Measurements from ENCODE around the gene H2BK1. TPM values are rescaled to one million over a fixed set of nuclear protein-coding genes. Genes with fewer than 3 reads are reported as not detected.

H2BK1 gene
- total RNA-seq, 2 experiments from 2014 or later: not detected

DNA sequence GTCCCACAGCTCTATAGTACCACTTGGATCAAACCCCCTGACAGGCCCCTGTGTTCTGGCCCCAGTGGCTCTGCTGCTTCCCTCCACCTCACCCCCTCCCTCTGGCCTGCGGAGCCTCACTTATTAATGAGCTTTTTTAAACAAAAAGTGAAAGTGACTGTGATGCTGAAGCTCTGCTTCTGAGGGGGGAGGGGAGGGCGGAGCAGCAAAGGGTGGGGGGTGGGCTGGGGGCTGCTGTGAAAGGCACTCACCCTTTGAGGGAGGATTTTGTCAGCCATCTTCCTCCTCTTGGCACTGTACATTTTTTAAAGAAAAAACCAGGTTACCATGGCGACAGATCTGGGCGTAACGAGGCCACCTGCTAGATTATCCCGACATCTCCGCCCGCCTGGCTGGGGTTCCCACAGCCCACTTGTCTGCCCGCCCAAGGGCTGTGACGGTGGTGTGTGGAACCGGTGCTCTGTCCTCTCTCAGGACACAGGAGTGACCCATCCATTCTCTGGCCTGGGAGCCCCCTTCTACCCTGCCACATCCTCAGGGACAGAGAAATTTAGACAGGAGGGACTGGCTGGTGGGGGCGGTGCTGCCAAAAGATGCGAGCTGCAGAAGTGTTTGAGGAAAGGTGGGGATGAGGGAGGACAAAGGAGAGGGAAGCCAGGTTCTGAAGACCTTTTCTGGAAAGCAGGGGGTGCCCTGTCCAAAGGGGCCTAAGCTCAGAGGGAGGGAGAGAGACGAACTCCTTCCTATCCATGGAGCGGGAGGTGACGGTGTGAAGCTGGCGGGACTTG is 33.3 kb upstream of the H2BK1 start:
- H3K36me3 Mint-ChIP-seq (ENCODE audit: low read depth): peaks cover 6% of the 10 kb centered on the region
- ChIA-PET CTCF (interaction anchor here (0.6 to 3.6 kb wide), 50 partner anchors 9 to 281 kb away, joined by 3 to 68 read pairs (median 4); partner anchors contain the start of genes ABCF2, CHPF2, GBX1 and NUB1), POLR2A (interaction anchor here (1.0 to 2.9 kb wide), 4 partner anchors 10 to 24 kb away, joined by 3 to 23 read pairs (median 6); partner anchors contain the start of genes ABCF2 and CHPF2)
- peak overlapping the region; percentile 77 for H3K27ac Mint-ChIP-seq
- intact Hi-C loops (cut with micrococcal nuclease): loop anchor here (5.0 kb wide), 1 partner anchor 64 kb away; no protein-coding TSS in a partner anchor
- TF ChIP-seq, protein P1, sequence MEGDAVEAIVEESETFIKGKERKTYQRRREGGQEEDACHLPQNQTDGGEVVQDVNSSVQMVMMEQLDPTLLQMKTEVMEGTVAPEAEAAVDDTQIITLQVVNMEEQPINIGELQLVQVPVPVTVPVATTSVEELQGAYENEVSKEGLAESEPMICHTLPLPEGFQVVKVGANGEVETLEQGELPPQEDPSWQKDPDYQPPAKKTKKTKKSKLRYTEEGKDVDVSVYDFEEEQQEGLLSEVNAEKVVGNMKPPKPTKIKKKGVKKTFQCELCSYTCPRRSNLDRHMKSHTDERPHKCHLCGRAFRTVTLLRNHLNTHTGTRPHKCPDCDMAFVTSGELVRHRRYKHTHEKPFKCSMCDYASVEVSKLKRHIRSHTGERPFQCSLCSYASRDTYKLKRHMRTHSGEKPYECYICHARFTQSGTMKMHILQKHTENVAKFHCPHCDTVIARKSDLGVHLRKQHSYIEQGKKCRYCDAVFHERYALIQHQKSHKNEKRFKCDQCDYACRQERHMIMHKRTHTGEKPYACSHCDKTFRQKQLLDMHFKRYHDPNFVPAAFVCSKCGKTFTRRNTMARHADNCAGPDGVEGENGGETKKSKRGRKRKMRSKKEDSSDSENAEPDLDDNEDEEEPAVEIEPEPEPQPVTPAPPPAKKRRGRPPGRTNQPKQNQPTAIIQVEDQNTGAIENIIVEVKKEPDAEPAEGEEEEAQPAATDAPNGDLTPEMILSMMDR (IDR thresholded peaks at IDR 0.05): no peak
- no peaks in the 10 kb centered on the region for H3K9me3 Mint-ChIP-seq
- DNase-seq (peak; percentile 59), ATAC-seq (peak; percentile 38)
- peaks cover 34% of the 10 kb centered on the region for H3K4me1 Mint-ChIP-seq (ENCODE audit: low read depth)
- peak overlapping the region; percentile 59 for H3K4me3 Mint-ChIP-seq
- H3K27me3 Mint-ChIP-seq: peaks cover 18% of the 10 kb centered on the region

DNA sequence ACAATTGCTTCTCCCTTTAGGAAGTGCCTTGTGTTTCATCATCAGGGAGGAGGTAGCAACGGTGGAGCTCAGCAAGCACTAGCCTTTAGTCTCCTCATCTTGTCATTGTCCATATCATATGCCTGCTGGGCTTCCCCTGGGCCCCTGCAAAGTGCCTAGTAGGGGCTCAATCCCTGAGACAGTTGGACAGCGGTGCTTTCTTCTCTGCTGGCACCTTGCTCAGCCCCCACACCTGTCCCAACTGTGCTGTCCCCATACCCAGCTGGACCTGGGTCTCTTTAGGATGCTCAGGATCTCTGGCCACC is 32.7 kb upstream of the H2BK1 start:
- TF ChIP-seq, protein P1 (IDR thresholded peaks at IDR 0.05): no peak
- peaks cover 31% of the 10 kb centered on the region for H3K4me1 Mint-ChIP-seq (ENCODE audit: low read depth)
- CTCF ChIA-PET: interaction anchor here (1.1 to 3.6 kb wide), 13 partner anchors 10 to 123 kb away, joined by 3 to 68 read pairs (median 7); partner anchors contain the start of genes ABCF2, CHPF2 and GBX1
- peak overlapping the region; percentile 77 for H3K27ac Mint-ChIP-seq
- DNase-seq (no peak), ATAC-seq (no peak)
- peaks cover 6% of the 10 kb centered on the region for H3K36me3 Mint-ChIP-seq (ENCODE audit: low read depth)
- H3K4me3 Mint-ChIP-seq: peak overlapping the region; percentile 59
- no peaks in the 10 kb centered on the region for H3K9me3 Mint-ChIP-seq
- H3K27me3 Mint-ChIP-seq: peaks cover 15% of the 10 kb centered on the region
- POLR2A ChIA-PET: interaction anchor here (1.0 to 2.9 kb wide), 3 partner anchors 10 to 24 kb away, joined by 3 to 23 read pairs (median 8); partner anchors contain the start of genes ABCF2 and CHPF2
- intact Hi-C loops (cut with micrococcal nuclease): loop anchor here (5.0 kb wide), 1 partner anchor 64 kb away; no protein-coding TSS in a partner anchor

DNA sequence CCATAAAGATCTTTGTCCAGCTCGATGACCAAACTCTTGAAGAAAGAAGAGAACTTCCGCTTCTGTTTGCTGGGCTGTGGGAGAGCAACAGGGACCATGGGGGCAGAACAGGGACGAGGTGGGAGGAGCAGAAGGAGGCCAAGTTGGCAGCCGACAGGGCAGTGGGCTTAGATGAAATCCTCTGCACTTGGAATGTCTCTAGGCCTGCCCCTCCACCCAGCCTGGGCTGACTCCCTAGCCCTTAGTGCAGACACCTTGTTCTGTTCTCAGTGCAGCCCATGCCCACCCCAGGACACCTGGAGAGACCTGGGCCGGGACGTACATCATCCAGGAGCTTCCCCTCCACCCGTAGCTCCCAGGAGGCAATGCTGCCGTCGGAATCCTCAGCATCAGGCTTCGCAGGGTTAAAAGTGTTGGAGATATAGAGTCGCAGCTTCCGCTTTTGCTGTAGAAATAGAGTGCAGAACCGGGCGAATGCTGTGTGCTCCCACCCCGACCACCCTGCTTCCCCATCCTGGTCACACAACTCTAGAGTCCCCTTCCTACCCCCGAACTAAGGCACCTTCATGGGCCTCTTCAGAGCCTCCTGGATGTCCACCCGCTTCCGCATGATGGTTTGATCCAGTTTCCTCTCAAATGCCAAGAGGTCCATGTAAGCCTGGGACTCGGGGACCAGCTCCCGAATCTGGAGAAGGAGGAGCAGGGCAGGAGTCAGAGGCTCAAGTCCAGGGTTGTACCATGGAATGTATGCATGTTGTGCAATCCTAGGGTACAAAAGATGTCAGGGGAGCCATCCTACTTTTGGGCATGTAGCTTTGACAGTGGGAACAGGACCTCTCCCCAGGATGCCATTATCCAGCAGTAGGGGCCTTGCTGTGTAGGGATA is 32.1 kb upstream of the H2BK1 start:
- CTCF ChIA-PET: interaction anchor here (1.1 to 3.6 kb wide), 12 partner anchors 9 to 119 kb away, joined by 3 to 68 read pairs (median 7); partner anchors contain the start of genes ABCF2, CHPF2 and GBX1
- TF ChIP-seq, protein P1 (IDR thresholded peaks at IDR 0.05): no peak
- POLR2A ChIA-PET: interaction anchor here (0.8 to 2.9 kb wide), 4 partner anchors 8 to 29 kb away, joined by 3 to 23 read pairs (median 6); partner anchors contain the start of genes ABCF2 and CHPF2
- Mint-ChIP-seq H3K27ac (no peak overlapping the region), H3K27me3 (peaks cover 9% of the 10 kb centered on the region), H3K9me3 (no peaks in the 10 kb centered on the region), H3K4me1 (ENCODE audit: low read depth) (peaks cover 27% of the 10 kb centered on the region), H3K4me3 (no peak overlapping the region), H3K36me3 (ENCODE audit: low read depth) (peaks cover 6% of the 10 kb centered on the region)
- ATAC-seq (no peak), DNase-seq (no peak)
- intact Hi-C loops (cut with micrococcal nuclease): loop anchor here (5.0 kb wide), 1 partner anchor 65 kb away; no protein-coding TSS in a partner anchor

DNA sequence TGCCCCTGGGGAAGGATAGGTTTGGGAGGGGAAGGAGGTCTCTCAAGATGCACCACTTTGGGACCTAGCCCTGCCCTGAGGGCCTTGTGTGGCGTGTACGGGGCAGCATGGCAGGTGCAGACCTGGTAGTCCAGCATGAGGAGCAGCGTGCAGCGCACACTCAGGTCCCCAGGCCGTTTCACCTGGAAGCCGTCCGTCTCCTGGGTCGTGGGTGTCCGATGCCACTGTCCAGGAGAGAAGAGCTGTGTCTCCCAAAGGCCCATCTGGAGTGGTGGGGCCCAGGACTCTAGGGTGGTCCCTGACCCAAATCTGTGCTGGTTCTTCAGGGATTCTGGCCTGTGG is 31.4 kb upstream of the H2BK1 start:
- no peak overlapping the region for H3K27ac Mint-ChIP-seq
- ChIA-PET CTCF (interaction anchor here (1.1 to 3.6 kb wide), 4 partner anchors 8 to 118 kb away, joined by 3 to 68 read pairs (median 6); partner anchors contain the start of genes ABCF2 and CHPF2), POLR2A (interaction anchor here (0.8 to 2.9 kb wide), 3 partner anchors 8 to 30 kb away, joined by 3 to 23 read pairs (median 3); partner anchors contain the start of gene CHPF2)
- no peaks in the 10 kb centered on the region for H3K9me3 Mint-ChIP-seq
- peaks cover 9% of the 10 kb centered on the region for H3K36me3 Mint-ChIP-seq (ENCODE audit: low read depth)
- intact Hi-C loops (cut with micrococcal nuclease): loop anchor here (5.0 kb wide), 1 partner anchor 66 kb away; no protein-coding TSS in a partner anchor
- ATAC-seq (no peak), DNase-seq (no peak)
- H3K4me1 Mint-ChIP-seq (ENCODE audit: low read depth): peaks cover 27% of the 10 kb centered on the region
- H3K27me3 Mint-ChIP-seq: peaks cover 5% of the 10 kb centered on the region
- no peak overlapping the region for H3K4me3 Mint-ChIP-seq
- TF ChIP-seq, protein P1 (IDR thresholded peaks at IDR 0.05): no peak
